ENCODE measurements around the gene CSH2. TPM values are rescaled to one million over a fixed set of nuclear protein-coding genes. Genes with fewer than 3 reads are reported as not detected.

CSH2 gene
- total and polyA plus RNA-seq, 2 of the 13 experiments (the other 11 are each of a cell fraction or from before 2014, with no cell fraction given), result not detected

GRCh38 chr17:63848834-63849689, 24.4 kb downstream of the CSH2 start (continued):
- TF ChIP-seq KIAA2018 (CRISPR knock-in tag; IDR thresholded peaks at IDR 0.05; ENCODE audit: borderline replicate concordance), result no peak
- no peak for TF ChIP-seq ZSCAN25 (CRISPR knock-in tag; IDR thresholded peaks at IDR 0.05)
- no peak for TF ChIP-seq E2F2 (CRISPR knock-in tag; IDR thresholded peaks at IDR 0.05; ENCODE audit: borderline replicate concordance)
- no peak for TF ChIP-seq ZNF790 (CRISPR knock-in tag; IDR thresholded peaks at IDR 0.05; ENCODE audit: borderline replicate concordance)
- no peak for TF ChIP-seq RFX3 (CRISPR knock-in tag; IDR thresholded peaks at IDR 0.05)
- TF ChIP-seq FOSL2 (CRISPR knock-in tag; IDR thresholded peaks at IDR 0.05), result no peak
- no peak for TF ChIP-seq AFF4 (CRISPR knock-in tag; IDR thresholded peaks at IDR 0.05)
- TF ChIP-seq TGIF2 (CRISPR knock-in tag; IDR thresholded peaks at IDR 0.05), result no peak
- no peak for TF ChIP-seq ZNF567 (CRISPR knock-in tag; IDR thresholded peaks at IDR 0.05; ENCODE audit: borderline replicate concordance)
